CD4-positive, CD25-positive, alpha-beta regulatory T cell (primary cell): ENCODE results near the gene OR10A5. TPM values are rescaled to one million over a fixed set of nuclear protein-coding genes. Genes with fewer than 3 reads are reported as not detected.
"Not testable (repeated sequence)": the region's sequence is repeated elsewhere in the genome, so short reads cannot be mapped to it uniquely, and the experiment has no call there.

ENCODE experiments used
- ATAC-seq, 2 donors: fragments of 150-1000 bp; cut with Tn5 transposase; one replicate each; pipeline ENCODE4 v1.10.0; 2021; ENCODE audit warnings: low read depth in 2 of 2, moderate number of reproducible peaks in 2 of 2, moderate library complexity in 1 of 2
- DNase-seq, 3 donors: peaks; one replicate each; pipeline versions ENCODE4 v3.0.0 to v3.0.0-alpha.2; 2012 to 2022; ENCODE audit warnings: mixed read lengths in 1 of 3
- H3K27ac ChIP-seq: one replicate; pipeline ENCODE4 v1.7.0; 2013; ENCODE audit warnings: mild to moderate bottlenecking, low read length; ENCODE audit not compliant: insufficient read depth, poor library complexity, severe bottlenecking
- H3K27me3 ChIP-seq: one replicate; pipeline ENCODE4 v1.7.0; 2013; ENCODE audit warnings: low read length; ENCODE audit not compliant: control insufficient read depth, insufficient read depth
- H3K36me3 ChIP-seq: one replicate; pipeline ENCODE4 v1.7.0; 2013; ENCODE audit warnings: mild to moderate bottlenecking, low read length, moderate library complexity; ENCODE audit not compliant: control insufficient read depth, insufficient read depth
- H3K4me1 ChIP-seq: 2 replicates; pipeline ENCODE4 v1.7.0; 2013; ENCODE audit warnings: mild to moderate bottlenecking, low read length; ENCODE audit not compliant: insufficient read depth, control insufficient read depth, poor library complexity, severe bottlenecking
- H3K4me3 ChIP-seq: one replicate; pipeline ENCODE4 v1.7.0; 2013; ENCODE audit warnings: low read depth, mild to moderate bottlenecking, low read length, moderate library complexity
- H3K9me3 ChIP-seq, 2 experiments: 1 replicate in 1 of 2; 2 replicates in 1 of 2; pipeline ENCODE4 v1.7.0; 2013; ENCODE audit warnings: low read length in 2 of 2, mild to moderate bottlenecking in 1 of 2, moderate library complexity in 1 of 2; ENCODE audit not compliant: control insufficient read depth in 2 of 2
- H3K27ac Mint-ChIP-seq, 3 donors: one replicate each; pipeline ENCODE4 v1.8.0; 2020 to 2022; ENCODE audit warnings: mild to moderate bottlenecking in 3 of 3, mixed read lengths in 3 of 3, moderate library complexity in 2 of 3
- H3K27me3 Mint-ChIP-seq: one replicate; pipeline ENCODE4 v1.8.0; 2022; ENCODE audit warnings: mild to moderate bottlenecking, mixed read lengths
- H3K36me3 Mint-ChIP-seq: one replicate; pipeline ENCODE4 v1.8.0; 2020; ENCODE audit warnings: mixed read lengths
- H3K4me1 Mint-ChIP-seq, 4 donors: one replicate each; pipeline ENCODE4 v1.8.0; 2020 to 2022; ENCODE audit warnings: mixed read lengths in 4 of 4, mild to moderate bottlenecking in 1 of 4
- H3K4me3 Mint-ChIP-seq, 4 donors: one replicate each; pipeline ENCODE4 v1.8.0; 2020 to 2022; ENCODE audit warnings: mild to moderate bottlenecking in 4 of 4, mixed read lengths in 4 of 4, moderate library complexity in 3 of 4
- H3K9me3 Mint-ChIP-seq, 7 donors: one replicate each; pipeline ENCODE4 v1.8.0; 2020 to 2022; ENCODE audit warnings: mixed read lengths in 7 of 7, mild to moderate bottlenecking in 3 of 7, moderate library complexity in 2 of 7
- polyA plus RNA-seq, 4 donors: library from polyadenylated mRNA; unstranded; fragments of 300-500 nt; fragmentation: Illumina TruSeq; gene quantifications; one replicate each; pipeline ENCODE4 v1.2.3, GENCODE V29; 2021
- total RNA-seq: library from RNA; stranded (reverse); gene quantifications from one replicate; pipeline ENCODE4 v1.2.3, GENCODE V29; 2022

Gene OR10A5
- total and polyA plus RNA-seq, 5 donors from 2014 or later, result not detected

- Mint-ChIP-seq H3K4me3 (no peak within 1 kb of the TSS), H3K36me3 (no peaks in the 10 kb centered on the region)
- H3K4me1 ChIP-seq, result no peaks in the 10 kb centered on the region
Observed at GRCh38 chr11:6876325-6876724, 30.8 kb downstream of the OR10A5 start, which contains the start of gene OR10A4. Gene OR10A4, plus strand, starts transcription at chr11:6876625. Its CDS starts 23 bp downstream, at chr11:6876648.

GRCh38 chr11:6876914-6877313, 31.4 kb downstream of the OR10A5 start:
- H3K9me3 ChIP-seq, result no peaks in the 10 kb centered on the region
- no peak for ATAC-seq

More at GRCh38 chr11:6876325-6876724, 30.8 kb downstream of the OR10A5 start, which contains the start of gene OR10A4:
- Histone ChIP-seq H3K9me3 (no peaks in the 10 kb centered on the region), H3K36me3 (no peaks in the 10 kb centered on the region), H3K4me3 (no peak within 1 kb of the TSS), H3K27ac (no peak within 1 kb of the TSS), H3K27me3 (no peaks in the 10 kb centered on the region)
- DNase-seq (no peak), ATAC-seq (no peak)
- Mint-ChIP-seq H3K4me1 (no peaks in the 10 kb centered on the region), H3K9me3 (peaks cover 0 to 1% (median 0%) of the 10 kb centered on the region in 7 donors), H3K27ac (no peak within 1 kb of the TSS), H3K27me3 (peaks cover 4% of the 10 kb centered on the region)

GRCh38 chr11:6882751-6883150, 37.3 kb downstream of the OR10A5 start:
- H3K27me3 Mint-ChIP-seq, result peaks cover 15% of the 10 kb centered on the region
- H3K27me3 ChIP-seq, result peaks cover 2% of the 10 kb centered on the region
- H3K27ac ChIP-seq, result no peak overlapping the region
- no peaks in the 10 kb centered on the region for H3K9me3 ChIP-seq
- DNase-seq, result no peak
- no peak for ATAC-seq
- H3K4me3 Mint-ChIP-seq, result no peak overlapping the region
- no peaks in the 10 kb centered on the region for H3K4me1 Mint-ChIP-seq
- no peaks in the 10 kb centered on the region for H3K4me1 ChIP-seq
- H3K9me3 Mint-ChIP-seq, result peaks cover 0 to 6% (median 0%) of the 10 kb centered on the region in 7 donors
- no peak overlapping the region for H3K4me3 ChIP-seq
- no peaks in the 10 kb centered on the region for H3K36me3 Mint-ChIP-seq
- H3K36me3 ChIP-seq, result no peaks in the 10 kb centered on the region
- no peak overlapping the region for H3K27ac Mint-ChIP-seq

More at GRCh38 chr11:6876914-6877313, 31.4 kb downstream of the OR10A5 start:
- Histone ChIP-seq H3K27me3 (no peaks in the 10 kb centered on the region), H3K4me1 (no peaks in the 10 kb centered on the region), H3K4me3 (no peak overlapping the region), H3K36me3 (no peaks in the 10 kb centered on the region), H3K27ac (no peak overlapping the region)
- no peak for DNase-seq
- Mint-ChIP-seq H3K4me3 (no peak overlapping the region), H3K4me1 (no peaks in the 10 kb centered on the region), H3K9me3 (peaks cover 0 to 1% (median 0%) of the 10 kb centered on the region in 7 donors), H3K27ac (no peak overlapping the region), H3K27me3 (peaks cover 4% of the 10 kb centered on the region), H3K36me3 (no peaks in the 10 kb centered on the region)

- not testable (repeated sequence) for H3K36me3 Mint-ChIP-seq, H3K9me3 ChIP-seq, H3K36me3 ChIP-seq, H3K4me1 ChIP-seq, H3K27ac ChIP-seq, DNase-seq, H3K4me3 ChIP-seq, H3K27me3 ChIP-seq, H3K27ac Mint-ChIP-seq, ATAC-seq, H3K4me1 Mint-ChIP-seq, H3K4me3 Mint-ChIP-seq
- Mint-ChIP-seq H3K27me3 (peaks cover 11% of the 10 kb centered on the region), H3K9me3 (peaks cover 0 to 10% (median 0%) of the 10 kb centered on the region in 7 donors)
Observed at GRCh38 chr11:6887711-6888110, 42.2 kb downstream of the OR10A5 start.

- ATAC-seq, result no peak
- Histone ChIP-seq H3K4me1 (no peaks in the 10 kb centered on the region), H3K27ac (no peak overlapping the region), H3K27me3 (peaks cover 6% of the 10 kb centered on the region), H3K9me3 (no peaks in the 10 kb centered on the region), H3K36me3 (no peaks in the 10 kb centered on the region), H3K4me3 (no peak overlapping the region)
- Mint-ChIP-seq H3K4me3 (no peak overlapping the region), H3K9me3 (peaks cover 0 to 10% (median 0%) of the 10 kb centered on the region in 7 donors), H3K27ac (no peak overlapping the region), H3K27me3 (peaks cover 11% of the 10 kb centered on the region), H3K36me3 (no peaks in the 10 kb centered on the region), H3K4me1 (no peaks in the 10 kb centered on the region)
- no peak for DNase-seq
Observed at GRCh38 chr11:6888830-6889229, 43.3 kb downstream of the OR10A5 start.

- H3K4me1 Mint-ChIP-seq, result no peaks in the 10 kb centered on the region
- no peaks in the 10 kb centered on the region for H3K36me3 Mint-ChIP-seq
- H3K27me3 Mint-ChIP-seq, result peaks cover 8% of the 10 kb centered on the region
Observed at GRCh38 chr11:6889835-6890234, 44.4 kb downstream of the OR10A5 start.

GRCh38 chr11:6892400-6892799, 46.9 kb downstream of the OR10A5 start, which contains the start of gene OR2D2:
Gene OR2D2, minus strand, starts transcription at chr11:6892500. Its CDS starts 0 bp downstream, at chr11:6892500.
- Mint-ChIP-seq H3K36me3 (no peaks in the 10 kb centered on the region), H3K4me3 (no peak within 1 kb of the TSS), H3K27ac (no peak within 1 kb of the TSS), H3K4me1 (no peaks in the 10 kb centered on the region), H3K27me3 (peaks cover 6% of the 10 kb centered on the region), H3K9me3 (peaks cover 0 to 5% (median 0%) of the 10 kb centered on the region in 7 donors)
- no peak for ATAC-seq
- H3K36me3 ChIP-seq, result no peaks in the 10 kb centered on the region
- H3K27me3 ChIP-seq, result peaks cover 6% of the 10 kb centered on the region
- DNase-seq, result no peak
- H3K4me3 ChIP-seq, result no peak within 1 kb of the TSS
- H3K27ac ChIP-seq, result no peak within 1 kb of the TSS
- H3K9me3 ChIP-seq, result no peaks in the 10 kb centered on the region
- no peaks in the 10 kb centered on the region for H3K4me1 ChIP-seq

More at GRCh38 chr11:6889835-6890234, 44.4 kb downstream of the OR10A5 start:
- no peak for DNase-seq
- Histone ChIP-seq H3K36me3 (no peaks in the 10 kb centered on the region), H3K9me3 (no peaks in the 10 kb centered on the region), H3K4me3 (no peak overlapping the region), H3K4me1 (no peaks in the 10 kb centered on the region), H3K27ac (no peak overlapping the region), H3K27me3 (peaks cover 6% of the 10 kb centered on the region)
- Mint-ChIP-seq H3K4me3 (no peak overlapping the region), H3K27ac (no peak overlapping the region), H3K9me3 (peaks cover 0 to 10% (median 0%) of the 10 kb centered on the region in 7 donors)
- no peak for ATAC-seq

- Histone ChIP-seq H3K4me1 (no peaks in the 10 kb centered on the region), H3K36me3 (no peaks in the 10 kb centered on the region), H3K27me3 (peaks cover 6% of the 10 kb centered on the region), H3K9me3 (no peaks in the 10 kb centered on the region), H3K27ac (no peak overlapping the region), H3K4me3 (no peak overlapping the region)
- no peak for DNase-seq
- ATAC-seq, result no peak
- no peak overlapping the region for H3K4me3 Mint-ChIP-seq
- H3K27me3 Mint-ChIP-seq, result peaks cover 6% of the 10 kb centered on the region
- no peak overlapping the region for H3K27ac Mint-ChIP-seq
- no peaks in the 10 kb centered on the region for H3K4me1 Mint-ChIP-seq
- H3K9me3 Mint-ChIP-seq, result peaks cover 0 to 4% (median 0%) of the 10 kb centered on the region in 7 donors
- no peaks in the 10 kb centered on the region for H3K36me3 Mint-ChIP-seq
Observed at GRCh38 chr11:6894097-6894496, 48.6 kb downstream of the OR10A5 start.
